Lower leg skin (tissue), 3 donors: ENCODE measurements around the gene B4GALNT3.

Experiments
- POLR2A ChIP-seq, 2 donors: fragments of 450-650 bp; IDR thresholded peaks; one replicate each; pipeline ENCODE4 v1.6.1; 2016 to 2017; ENCODE audit warnings: antibody characterized with exemption in 2 of 2, mild to moderate bottlenecking in 1 of 2, moderate library complexity in 1 of 2
- TF ChIP-seq, protein P1 (sequence below), 3 donors: fragments of 450-650 bp; IDR thresholded peaks; one replicate each; pipeline ENCODE4 v1.5.1; 2016; ENCODE audit warnings: antibody characterized with exemption in 3 of 3, mild to moderate bottlenecking in 3 of 3, moderate library complexity in 2 of 3

- TF ChIP-seq, protein P1, sequence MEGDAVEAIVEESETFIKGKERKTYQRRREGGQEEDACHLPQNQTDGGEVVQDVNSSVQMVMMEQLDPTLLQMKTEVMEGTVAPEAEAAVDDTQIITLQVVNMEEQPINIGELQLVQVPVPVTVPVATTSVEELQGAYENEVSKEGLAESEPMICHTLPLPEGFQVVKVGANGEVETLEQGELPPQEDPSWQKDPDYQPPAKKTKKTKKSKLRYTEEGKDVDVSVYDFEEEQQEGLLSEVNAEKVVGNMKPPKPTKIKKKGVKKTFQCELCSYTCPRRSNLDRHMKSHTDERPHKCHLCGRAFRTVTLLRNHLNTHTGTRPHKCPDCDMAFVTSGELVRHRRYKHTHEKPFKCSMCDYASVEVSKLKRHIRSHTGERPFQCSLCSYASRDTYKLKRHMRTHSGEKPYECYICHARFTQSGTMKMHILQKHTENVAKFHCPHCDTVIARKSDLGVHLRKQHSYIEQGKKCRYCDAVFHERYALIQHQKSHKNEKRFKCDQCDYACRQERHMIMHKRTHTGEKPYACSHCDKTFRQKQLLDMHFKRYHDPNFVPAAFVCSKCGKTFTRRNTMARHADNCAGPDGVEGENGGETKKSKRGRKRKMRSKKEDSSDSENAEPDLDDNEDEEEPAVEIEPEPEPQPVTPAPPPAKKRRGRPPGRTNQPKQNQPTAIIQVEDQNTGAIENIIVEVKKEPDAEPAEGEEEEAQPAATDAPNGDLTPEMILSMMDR (IDR thresholded peaks at IDR 0.05) = no peak
- TF ChIP-seq POLR2A (IDR thresholded peaks at IDR 0.05) = no peak
Observed at GRCh38 chr12:517538-517937, 57.8 kb downstream of the B4GALNT3 start.
